Measurements from ENCODE around the gene TNFAIP8. TPM values are rescaled to one million over a fixed set of nuclear protein-coding genes. Genes with fewer than 3 reads are reported as not detected.

Gene TNFAIP8
- total RNA-seq, 1 experiment from 2014 or later, result 24.1 TPM

DNA sequence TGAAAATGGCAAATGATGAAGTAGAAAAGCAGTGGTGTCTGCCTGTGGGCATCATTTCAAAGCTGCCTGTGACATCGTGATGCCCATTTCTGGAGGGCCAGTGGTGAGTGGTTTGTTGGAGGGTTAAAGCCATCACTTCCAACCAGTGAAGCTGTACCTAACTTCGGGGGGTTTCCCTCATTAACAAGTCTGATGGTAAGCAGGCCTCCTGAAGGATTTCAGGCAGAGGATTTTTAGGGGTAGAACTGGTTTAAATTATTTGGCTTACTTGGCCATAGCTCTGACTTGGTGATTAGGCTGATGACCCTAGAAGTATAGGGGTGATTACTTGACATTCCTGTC lies 10.7 kb downstream of the TNFAIP8 start (continued):
- no peak for TF ChIP-seq HMGXB4 (CRISPR knock-in tag; IDR thresholded peaks at IDR 0.05)
- TF ChIP-seq, protein P1, sequence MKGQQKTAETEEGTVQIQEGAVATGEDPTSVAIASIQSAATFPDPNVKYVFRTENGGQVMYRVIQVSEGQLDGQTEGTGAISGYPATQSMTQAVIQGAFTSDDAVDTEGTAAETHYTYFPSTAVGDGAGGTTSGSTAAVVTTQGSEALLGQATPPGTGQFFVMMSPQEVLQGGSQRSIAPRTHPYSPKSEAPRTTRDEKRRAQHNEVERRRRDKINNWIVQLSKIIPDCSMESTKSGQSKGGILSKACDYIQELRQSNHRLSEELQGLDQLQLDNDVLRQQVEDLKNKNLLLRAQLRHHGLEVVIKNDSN (CRISPR knock-in tag; IDR thresholded peaks at IDR 0.05), result no peak

- Mint-ChIP-seq H3K27ac (no peak overlapping the region), H3K9me3 (peaks cover 3% of the 10 kb centered on the region), H3K4me3 (no peak overlapping the region), H3K4me1 (peaks cover 38% of the 10 kb centered on the region), H3K27me3 (ENCODE audit: low read depth) (no peaks in the 10 kb centered on the region), H3K36me3 (peaks cover 8% of the 10 kb centered on the region)
- DNase-seq (ENCODE audit: low spot score), result no peak
- TF ChIP-seq, protein P2, sequence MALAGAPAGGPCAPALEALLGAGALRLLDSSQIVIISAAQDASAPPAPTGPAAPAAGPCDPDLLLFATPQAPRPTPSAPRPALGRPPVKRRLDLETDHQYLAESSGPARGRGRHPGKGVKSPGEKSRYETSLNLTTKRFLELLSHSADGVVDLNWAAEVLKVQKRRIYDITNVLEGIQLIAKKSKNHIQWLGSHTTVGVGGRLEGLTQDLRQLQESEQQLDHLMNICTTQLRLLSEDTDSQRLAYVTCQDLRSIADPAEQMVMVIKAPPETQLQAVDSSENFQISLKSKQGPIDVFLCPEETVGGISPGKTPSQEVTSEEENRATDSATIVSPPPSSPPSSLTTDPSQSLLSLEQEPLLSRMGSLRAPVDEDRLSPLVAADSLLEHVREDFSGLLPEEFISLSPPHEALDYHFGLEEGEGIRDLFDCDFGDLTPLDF (CRISPR knock-in tag; IDR thresholded peaks at IDR 0.05), result no peak
- no peak for TF ChIP-seq PRRX2 (CRISPR knock-in tag; IDR thresholded peaks at IDR 0.05)
- no peak for TF ChIP-seq GABPB1 (CRISPR knock-in tag; IDR thresholded peaks at IDR 0.05)
- TF ChIP-seq NR3C1 (CRISPR knock-in tag; conservative IDR thresholded peaks at IDR 0.05; ENCODE audit: low read depth), result no peak
- TF ChIP-seq, protein P3, sequence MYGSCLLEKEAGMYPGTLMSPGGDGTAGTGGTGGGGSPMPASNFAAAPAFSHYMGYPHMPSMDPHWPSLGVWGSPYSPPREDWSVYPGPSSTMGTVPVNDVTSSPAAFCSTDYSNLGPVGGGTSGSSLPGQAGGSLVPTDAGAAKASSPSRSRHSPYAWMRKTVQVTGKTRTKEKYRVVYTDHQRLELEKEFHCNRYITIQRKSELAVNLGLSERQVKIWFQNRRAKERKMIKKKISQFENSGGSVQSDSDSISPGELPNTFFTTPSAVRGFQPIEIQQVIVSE (CRISPR knock-in tag; IDR thresholded peaks at IDR 0.05; ENCODE audit: borderline replicate concordance), result no peak
- TF ChIP-seq ZNF121 (CRISPR knock-in tag; IDR thresholded peaks at IDR 0.05), result no peak
- TF ChIP-seq, protein P4, sequence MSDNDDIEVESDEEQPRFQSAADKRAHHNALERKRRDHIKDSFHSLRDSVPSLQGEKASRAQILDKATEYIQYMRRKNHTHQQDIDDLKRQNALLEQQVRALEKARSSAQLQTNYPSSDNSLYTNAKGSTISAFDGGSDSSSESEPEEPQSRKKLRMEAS (CRISPR knock-in tag; IDR thresholded peaks at IDR 0.05), result no peak
- no peak for TF ChIP-seq FOXP1 (CRISPR knock-in tag; IDR thresholded peaks at IDR 0.05; ENCODE audit: borderline replicate concordance)
- TF ChIP-seq ZNF281 (CRISPR knock-in tag; IDR thresholded peaks at IDR 0.05), result no peak
- TF ChIP-seq USF2 (CRISPR knock-in tag; IDR thresholded peaks at IDR 0.05), result no peak
- TF ChIP-seq ZNF232 (CRISPR knock-in tag; IDR thresholded peaks at IDR 0.05), result no peak
- no peak for TF ChIP-seq CBFB (CRISPR knock-in tag; IDR thresholded peaks at IDR 0.05; ENCODE audit: low read depth)
- TF ChIP-seq ZMAT4 (CRISPR knock-in tag; IDR thresholded peaks at IDR 0.05), result no peak
- TF ChIP-seq CREB1 (CRISPR knock-in tag; IDR thresholded peaks at IDR 0.05), result no peak
- TF ChIP-seq ELF4 (CRISPR knock-in tag; IDR thresholded peaks at IDR 0.05; ENCODE audit: low read depth), result no peak
- TF ChIP-seq PRDM15 (CRISPR knock-in tag; IDR thresholded peaks at IDR 0.05), result no peak
- TF ChIP-seq NFYB (CRISPR knock-in tag; conservative IDR thresholded peaks at IDR 0.05; ENCODE audit: low read depth), result no peak
- CTCF ChIA-PET, result interaction anchor here (1.4 kb wide), 1 partner anchor 44 kb away, joined by 3 read pairs; no protein-coding TSS in a partner anchor
- no peak for ATAC-seq
- POLR2A ChIA-PET, result no interaction called here
Measured at GRCh38 chr5:119367502-119368237, 11.9 kb downstream of the TNFAIP8 start.

All from WTC11 (cell line).